ENCODE measurements around the gene ROCK1. TPM values are rescaled to one million over a fixed set of nuclear protein-coding genes. Genes with fewer than 3 reads are reported as not detected.

ROCK1 gene
- total RNA-seq, 2 donors from 2014 or later, result 49.6 to 54.2 TPM

GRCh38 chr18:21129566-21130216 lies 18.1 kb upstream of the ROCK1 start:
- no peak for TF ChIP-seq CTCF (conservative IDR thresholded peaks at IDR 0.05)
- DNase-seq, result no peak
- Mint-ChIP-seq H3K27me3 (ENCODE audit: insufficient read depth) (no peaks in the 10 kb centered on the region), H3K9me3 (peaks cover 4% of the 10 kb centered on the region), H3K36me3 (ENCODE audit: low read depth) (no peaks in the 10 kb centered on the region), H3K4me1 (no peaks in the 10 kb centered on the region), H3K4me3 (no peak overlapping the region), H3K27ac (no peak overlapping the region)
- no peaks in the 10 kb centered on the region for H3K27me3 ChIP-seq (ENCODE audit: control insufficient read depth, insufficient read depth, low read length, poor library complexity, severe bottlenecking)
- H3K4me1 ChIP-seq (ENCODE audit: control insufficient read depth, insufficient read depth, low read length), result no peaks in the 10 kb centered on the region
- 62 to 82% methylated on average over 3 to 4 of the region's 4 CpGs for WGBS, 2 experiments (ENCODE audit: insufficient coverage in 1 of 2, insufficient read length in 1 of 2)
- no peaks in the 10 kb centered on the region for H3K9me3 ChIP-seq (ENCODE audit: control insufficient read depth, low read length)
- H3K27ac ChIP-seq (ENCODE audit: low read depth, low read length), result no peak overlapping the region
- H3K9ac ChIP-seq (ENCODE audit: extremely low read depth, low read length, poor library complexity, severe bottlenecking), result no peak overlapping the region
- H3K4me3 ChIP-seq (ENCODE audit: low read length), result no peak overlapping the region
- H3K36me3 ChIP-seq (ENCODE audit: control insufficient read depth, insufficient read depth, low read length), result no peaks in the 10 kb centered on the region

- Histone ChIP-seq H3K27me3 (ENCODE audit: control insufficient read depth, insufficient read depth, low read length, poor library complexity, severe bottlenecking) (no peaks in the 10 kb centered on the region), H3K27ac (ENCODE audit: low read depth, low read length) (no peak overlapping the region), H3K36me3 (ENCODE audit: control insufficient read depth, insufficient read depth, low read length) (no peaks in the 10 kb centered on the region), H3K4me3 (ENCODE audit: low read length) (no peak overlapping the region), H3K4me1 (ENCODE audit: control insufficient read depth, insufficient read depth, low read length) (no peaks in the 10 kb centered on the region), H3K9me3 (ENCODE audit: control insufficient read depth, low read length) (no peaks in the 10 kb centered on the region), H3K9ac (ENCODE audit: extremely low read depth, low read length, poor library complexity, severe bottlenecking) (no peak overlapping the region)
- Mint-ChIP-seq H3K27me3 (ENCODE audit: insufficient read depth) (no peaks in the 10 kb centered on the region), H3K9me3 (no peaks in the 10 kb centered on the region), H3K4me1 (no peaks in the 10 kb centered on the region), H3K4me3 (no peak overlapping the region), H3K27ac (no peak overlapping the region), H3K36me3 (ENCODE audit: low read depth) (no peaks in the 10 kb centered on the region)
- DNase-seq, result no peak
- WGBS, 2 experiments (ENCODE audit: insufficient coverage in 1 of 2, insufficient read length in 1 of 2), result 85 to 98% methylated on average over 4 to 5 of the region's 5 CpGs
- TF ChIP-seq CTCF (conservative IDR thresholded peaks at IDR 0.05), result no peak
These were observed 11.8 kb upstream of the ROCK1 start for GRCh38 chr18:21123290-21123926.

- no peak overlapping the region for H3K27ac Mint-ChIP-seq
- H3K9me3 Mint-ChIP-seq, result no peaks in the 10 kb centered on the region
- no peak for DNase-seq
- Histone ChIP-seq H3K4me1 (ENCODE audit: control insufficient read depth, insufficient read depth, low read length) (no peaks in the 10 kb centered on the region), H3K9ac (ENCODE audit: extremely low read depth, low read length, poor library complexity, severe bottlenecking) (no peak overlapping the region), H3K36me3 (ENCODE audit: control insufficient read depth, insufficient read depth, low read length) (no peaks in the 10 kb centered on the region), H3K27ac (ENCODE audit: low read depth, low read length) (no peak overlapping the region), H3K9me3 (ENCODE audit: control insufficient read depth, low read length) (no peaks in the 10 kb centered on the region), H3K27me3 (ENCODE audit: control insufficient read depth, insufficient read depth, low read length, poor library complexity, severe bottlenecking) (no peaks in the 10 kb centered on the region), H3K4me3 (ENCODE audit: low read length) (no peak overlapping the region)
- peaks cover 5% of the 10 kb centered on the region for H3K4me1 Mint-ChIP-seq
- H3K4me3 Mint-ChIP-seq, result no peak overlapping the region
- peaks cover 3% of the 10 kb centered on the region for H3K27me3 Mint-ChIP-seq (ENCODE audit: insufficient read depth)
- no peak for TF ChIP-seq CTCF (conservative IDR thresholded peaks at IDR 0.05)
- no peaks in the 10 kb centered on the region for H3K36me3 Mint-ChIP-seq (ENCODE audit: low read depth)
These were observed 7.2 kb upstream of the ROCK1 start for GRCh38 chr18:21118806-21119205.
